ENCODE data around the gene KLHL11. TPM values are rescaled to one million over a fixed set of nuclear protein-coding genes. Genes with fewer than 3 reads are reported as not detected.

Gene KLHL11
- total and polyA plus RNA-seq, 2 experiments from 2014 or later, result 8.7 to 25.5 TPM

GRCh38 chr17:41818024-41818423 is 47.2 kb downstream of the KLHL11 start (continued):
- TF ChIP-seq ZNF462 (CRISPR knock-in tag; IDR thresholded peaks at IDR 0.05) (no peak), ZNF331 (CRISPR knock-in tag; IDR thresholded peaks at IDR 0.05; ENCODE audit: low read depth) (no peak)

GRCh38 chr17:41816637-41817320 is 48.4 kb downstream of the KLHL11 start:
- DNase-seq (ENCODE audit: low spot score) (no peak), ATAC-seq (no peak)
- Mint-ChIP-seq H3K27me3 (ENCODE audit: insufficient read depth, low read depth, poor library complexity) (peaks cover 18% of the 10 kb centered on the region), H3K9me3 (no peaks in the 10 kb centered on the region; the same call in 2 of the 3 replicates), H3K4me1 (peaks cover 24% of the 10 kb centered on the region), H3K36me3 (ENCODE audit: low read depth) (peaks cover 37% of the 10 kb centered on the region), H3K4me3 (no peak overlapping the region), H3K27ac (peak overlapping the region; percentile 68; the same call in 1 of the 2 replicates)
- Histone ChIP-seq H3K4me2 (no peak overlapping the region), H3K9me2 (ENCODE audit: insufficient read depth) (no peaks in the 10 kb centered on the region), H3K36me3 (ENCODE audit: insufficient read depth) (peaks cover 4% of the 10 kb centered on the region; the same call in 1 of the 2 replicates), H3K4me1 (ENCODE audit: insufficient read depth) (peaks cover 36% of the 10 kb centered on the region), H3K79me2 (replicated peaks; ENCODE audit: insufficient read depth) (peaks cover 36% of the 10 kb centered on the region), H2AFZ (no peak overlapping the region), H3K27me3 (ENCODE audit: insufficient read depth) (no peaks in the 10 kb centered on the region), H3K27ac (ENCODE audit: low read depth) (no peak overlapping the region), H3F3A (replicated peaks; ENCODE audit: low read depth) (peaks cover 23% of the 10 kb centered on the region), H4K20me1 (replicated peaks; ENCODE audit: insufficient read depth) (no peaks in the 10 kb centered on the region; the same call in 1 of the 2 replicates), H3K4me3 (no peak overlapping the region)
- TF ChIP-seq EZH2 (IDR thresholded peaks at IDR 0.05; ENCODE audit: low read depth, unreplicated experiment) (no peak), STAT1 (IDR thresholded peaks at IDR 0.05; ENCODE audit: unreplicated experiment) (no peak), CREB1 (CRISPR knock-in tag; IDR thresholded peaks at IDR 0.05; ENCODE audit: low read depth) (no peak), ZNF462 (CRISPR knock-in tag; IDR thresholded peaks at IDR 0.05) (no peak)
